HS-27A (cell line): Measurements from ENCODE around the gene OR4D2.

Source experiments
- DNase-seq: peaks from one replicate; pipeline ENCODE4 v3.0.0-alpha.2; 2012; ENCODE audit warnings: low read depth, missing footprints

OR4D2 gene

DNA sequence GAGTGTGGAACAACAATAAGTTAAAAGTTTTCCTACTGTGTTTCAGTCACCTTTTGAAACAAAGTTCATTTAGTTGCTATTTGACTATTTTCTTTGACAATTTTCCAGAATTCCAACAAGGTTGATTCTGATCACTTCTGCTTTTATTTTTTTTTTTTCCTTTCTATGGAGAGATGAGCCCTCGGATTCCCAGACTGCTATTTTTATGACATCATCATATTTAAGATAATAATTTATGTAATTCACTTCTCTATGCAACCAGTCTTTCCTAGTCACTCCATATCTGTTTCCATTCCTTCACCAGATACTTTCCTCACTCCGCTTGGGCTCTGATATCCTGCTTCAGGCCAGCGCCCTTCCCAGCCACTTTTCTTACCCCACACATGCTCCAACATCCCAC, 8.1 kb downstream of the OR4D2 start:
- DNase-seq: no peak

DNA sequence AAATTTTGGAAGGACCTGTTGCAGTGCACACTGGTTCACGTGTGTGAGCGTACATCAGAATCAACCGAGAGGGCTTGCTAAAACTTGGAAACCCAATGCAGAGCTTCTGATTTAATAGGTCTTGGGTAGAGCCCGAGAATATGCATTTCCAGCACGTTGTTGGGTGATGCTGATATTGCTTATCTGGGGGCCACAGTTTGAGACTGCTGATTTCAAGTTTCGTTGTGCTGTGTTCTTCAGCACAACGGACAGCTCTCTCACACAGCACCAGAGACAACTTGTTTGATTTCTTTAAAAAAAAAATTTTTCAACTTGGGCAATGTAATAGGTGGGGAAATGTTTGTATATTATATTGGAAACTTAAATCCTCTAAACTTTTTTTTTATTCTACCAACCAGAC, 9.4 kb downstream of the OR4D2 start:
- DNase-seq: no peak

DNA sequence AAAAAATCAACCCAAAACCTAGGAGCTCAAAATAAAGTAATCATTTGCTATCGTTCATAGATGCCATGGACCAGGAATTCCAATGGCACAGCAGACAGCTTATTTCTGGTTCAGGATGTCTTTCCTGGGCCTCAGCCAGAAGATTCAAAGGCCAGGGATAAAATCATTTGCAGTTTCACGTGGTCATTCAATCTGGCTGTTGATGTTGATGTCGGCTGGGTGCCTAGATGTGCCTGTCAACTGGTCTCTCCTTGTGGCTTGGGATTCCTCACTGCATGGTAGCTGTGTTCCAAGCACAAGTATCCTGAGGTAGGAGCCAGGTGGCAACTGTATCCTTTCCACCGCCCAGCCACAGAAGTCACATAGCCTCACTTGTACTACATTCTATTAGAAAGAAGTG, 15.0 kb downstream of the OR4D2 start:
- DNase-seq: no peak

DNA sequence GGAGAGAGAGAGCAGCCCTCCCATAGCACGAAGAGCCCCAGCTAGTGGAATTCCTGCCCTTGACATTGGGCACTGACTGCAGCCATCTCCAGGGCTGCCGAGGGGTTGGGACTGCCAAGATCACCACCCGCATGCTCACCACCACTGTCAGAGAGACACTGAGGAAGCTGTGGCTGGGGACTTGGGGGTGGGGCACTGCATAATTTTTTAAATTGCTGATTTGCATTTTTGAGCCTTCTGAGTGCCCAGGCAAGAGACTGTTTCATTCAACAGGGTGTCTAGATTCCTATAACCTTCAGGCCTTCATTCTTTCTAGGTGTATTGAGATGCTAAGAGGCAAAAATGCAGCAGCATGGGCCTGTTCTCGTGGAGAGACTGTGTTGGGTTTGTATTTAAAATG, 16.7 kb downstream of the OR4D2 start:
- DNase-seq: no peak

DNA sequence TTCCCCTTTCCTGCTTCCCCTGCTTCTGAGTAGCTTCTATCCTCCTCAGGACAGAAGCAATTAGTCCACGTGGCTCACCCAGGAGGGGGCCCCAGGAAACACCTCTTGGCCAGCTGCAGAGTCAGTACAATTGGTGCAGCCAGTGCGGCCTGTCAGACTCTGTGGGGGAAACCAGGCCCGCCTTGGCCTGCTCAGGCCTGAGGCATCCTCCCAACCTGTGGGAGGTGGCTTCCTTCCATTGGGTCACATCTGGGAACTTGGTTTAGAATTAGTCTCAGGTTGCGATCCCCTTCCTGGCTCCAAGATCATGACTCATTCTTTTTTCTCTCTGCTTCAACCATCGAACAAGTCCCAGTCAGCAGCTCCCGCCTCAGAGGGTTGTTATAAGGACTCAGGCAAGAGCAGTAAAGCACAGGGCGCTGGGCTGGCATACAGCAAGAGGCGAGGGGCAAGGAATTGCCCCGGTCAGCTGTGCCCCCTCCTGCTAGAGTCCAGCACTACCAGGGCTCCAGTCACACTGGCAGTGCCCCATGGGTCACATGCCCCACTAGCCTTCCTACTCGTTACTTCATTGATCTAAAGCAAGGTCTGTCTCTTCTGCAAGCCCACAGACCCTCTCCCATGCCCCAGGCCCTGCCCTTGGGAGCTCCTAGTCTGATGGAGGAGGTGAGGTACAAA, 17.7 kb downstream of the OR4D2 start:
- DNase-seq: no peak

DNA sequence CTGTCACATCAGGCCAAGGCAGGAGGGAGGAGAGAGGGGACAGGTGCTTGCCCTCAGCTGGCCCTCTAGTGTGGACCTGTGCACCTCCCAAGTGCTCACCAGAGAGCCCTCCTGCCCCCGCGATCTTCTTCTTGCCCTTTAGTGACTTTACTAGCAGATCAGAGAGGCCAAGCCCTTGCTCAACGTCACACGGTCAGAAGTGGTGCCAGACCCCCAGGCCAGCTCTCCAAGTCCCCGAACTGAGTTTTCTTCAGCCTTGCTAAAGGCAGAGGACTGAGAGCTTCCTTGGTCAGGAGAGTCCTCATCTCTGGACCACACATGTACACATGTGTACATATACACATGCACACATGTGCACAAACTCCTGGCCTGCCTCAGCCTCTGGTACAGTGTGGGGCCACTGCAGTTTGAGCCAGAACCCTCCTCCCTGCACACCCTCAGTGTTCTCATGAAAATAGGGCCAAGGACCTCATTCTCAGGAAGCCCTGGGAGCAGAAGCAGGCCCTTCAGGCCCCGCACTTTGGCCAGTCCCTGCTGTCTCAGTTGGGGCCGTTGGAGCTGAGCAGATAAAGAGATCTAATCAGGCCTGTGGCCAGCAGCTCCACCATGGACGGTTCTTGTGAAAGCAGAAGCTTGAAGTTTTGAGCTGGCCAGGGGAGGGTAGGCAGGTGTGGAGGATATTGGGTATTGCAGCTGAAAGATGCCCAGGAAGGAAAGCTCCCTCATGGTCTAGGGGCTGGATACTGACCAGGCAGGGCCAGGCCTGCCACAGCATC, 18.4 kb downstream of the OR4D2 start:
- no peak for DNase-seq

DNA sequence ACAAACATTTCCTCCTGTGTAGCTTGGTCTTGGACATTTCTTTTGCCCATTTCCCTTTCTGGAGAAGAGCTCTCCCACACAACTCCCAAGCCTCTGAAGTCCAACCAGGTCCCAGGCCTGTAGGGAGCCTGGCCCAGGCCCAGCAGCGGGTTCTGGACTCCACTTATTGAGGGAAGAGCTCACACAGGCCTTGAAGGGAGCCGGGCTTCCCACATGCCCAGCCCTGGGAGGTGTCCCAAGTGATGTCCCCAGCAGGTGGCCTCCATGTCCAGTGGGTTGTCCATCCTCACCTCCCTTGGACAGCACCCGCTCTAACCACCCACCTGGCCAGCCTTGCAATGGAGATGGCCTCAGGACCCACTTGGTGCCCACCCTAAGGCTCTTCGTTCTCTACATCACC, 19.8 kb downstream of the OR4D2 start:
- no peak for DNase-seq

DNA sequence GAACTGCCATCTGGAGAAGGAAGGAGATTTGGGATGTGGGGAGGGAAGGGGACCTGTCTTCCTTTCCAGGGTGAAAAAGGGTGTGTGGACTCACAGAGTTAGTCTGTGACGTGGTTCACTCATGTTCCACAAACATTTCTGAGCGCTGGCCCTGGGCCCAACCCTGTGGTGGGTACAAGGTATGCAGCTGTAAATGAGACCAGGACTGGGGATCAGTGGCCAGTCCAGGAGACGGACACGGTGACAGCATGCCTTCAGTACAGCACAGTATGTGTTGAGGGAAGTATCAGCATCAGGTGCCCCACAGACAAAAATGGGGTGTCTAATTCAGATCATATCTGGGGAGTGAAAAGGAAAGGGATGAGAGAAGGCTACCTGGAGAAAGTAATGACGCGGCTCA, 20.3 kb downstream of the OR4D2 start:
- no peak for DNase-seq

DNA sequence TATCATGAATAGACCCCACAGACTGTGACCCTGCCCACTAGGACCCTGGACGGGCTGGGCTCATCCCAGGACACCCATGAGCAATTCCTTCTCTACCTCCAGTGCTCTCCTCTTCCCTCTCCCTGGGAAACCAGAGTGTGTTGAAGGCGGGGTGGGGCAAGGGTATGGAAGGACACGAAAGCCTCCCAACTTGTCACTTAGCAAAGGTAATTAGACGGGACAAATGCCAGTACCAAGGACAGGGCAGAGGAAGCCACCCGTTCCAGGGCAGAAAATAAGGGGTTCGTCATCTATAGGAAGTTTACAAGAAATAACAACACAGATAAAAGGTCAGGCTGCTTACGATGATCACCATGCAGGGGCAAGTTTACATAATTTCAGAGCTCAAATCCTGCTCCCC, 20.9 kb downstream of the OR4D2 start:
- DNase-seq: no peak

DNA sequence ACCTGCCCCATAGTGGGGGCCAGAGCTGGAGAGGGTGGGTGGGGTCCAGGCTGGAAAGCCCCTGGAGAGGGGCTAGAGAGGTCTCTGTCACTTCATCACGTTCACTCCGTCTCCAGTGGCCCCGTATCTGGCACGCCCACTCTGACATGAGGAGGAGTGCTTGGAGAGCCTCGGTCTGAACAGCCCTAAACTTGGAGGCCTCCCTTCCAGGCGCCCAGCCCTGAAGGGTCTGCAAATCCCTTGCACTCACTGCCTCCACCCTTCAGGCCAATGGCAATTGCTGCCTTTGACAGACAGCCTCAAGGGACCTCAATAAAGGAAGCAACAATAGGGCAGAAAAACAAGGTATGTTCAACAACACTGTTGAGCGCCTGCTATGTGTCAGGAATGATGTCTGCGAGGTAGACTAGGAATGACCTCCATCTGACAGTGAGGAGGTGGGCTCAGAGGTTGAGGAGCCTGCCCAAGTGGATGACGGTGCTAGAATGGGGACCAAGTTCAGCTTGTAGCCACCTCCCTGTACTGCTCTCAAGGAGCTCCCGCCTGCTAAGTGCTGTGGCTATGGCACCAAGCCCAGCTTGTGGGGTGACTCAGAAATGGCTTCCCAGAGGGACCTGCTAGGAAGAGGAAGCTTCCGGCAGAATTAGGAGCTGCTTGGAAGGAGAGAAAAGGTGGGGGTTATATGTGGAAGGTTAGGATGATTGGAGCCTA, 22.8 kb downstream of the OR4D2 start:
- peak; percentile 56 for DNase-seq

DNA sequence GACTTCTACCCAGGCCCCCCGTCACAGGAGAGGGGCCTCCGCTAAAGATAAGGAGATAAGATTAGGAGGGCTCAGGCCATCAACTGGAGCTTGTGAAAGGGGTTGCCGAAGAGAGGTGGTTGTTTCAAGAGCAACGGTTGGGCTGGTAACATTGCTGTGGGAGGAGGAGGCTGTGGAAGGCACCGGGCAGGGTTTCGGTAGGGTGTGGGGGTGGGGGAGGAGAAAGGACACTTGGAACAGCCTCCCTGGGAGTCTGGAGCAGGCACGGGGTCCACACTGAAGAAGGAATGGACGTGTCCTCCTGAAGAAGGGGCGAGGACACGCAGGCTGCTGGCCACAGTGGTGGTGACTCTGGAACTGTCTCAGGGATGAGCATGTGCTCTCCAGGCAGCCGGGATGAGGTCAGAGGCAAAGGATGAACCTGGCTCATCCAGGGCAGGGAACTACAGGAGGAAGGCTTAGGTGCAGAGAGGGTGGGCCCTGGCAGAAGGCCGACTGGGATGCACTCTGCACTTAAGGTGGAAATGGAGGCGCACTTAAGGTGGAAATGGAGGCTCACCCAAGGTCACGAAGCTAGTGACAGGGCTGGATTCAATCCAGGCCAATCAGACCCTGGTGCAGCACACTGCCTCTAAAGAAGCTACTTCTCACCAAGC, 24.6 kb downstream of the OR4D2 start:
- no peak for DNase-seq

DNA sequence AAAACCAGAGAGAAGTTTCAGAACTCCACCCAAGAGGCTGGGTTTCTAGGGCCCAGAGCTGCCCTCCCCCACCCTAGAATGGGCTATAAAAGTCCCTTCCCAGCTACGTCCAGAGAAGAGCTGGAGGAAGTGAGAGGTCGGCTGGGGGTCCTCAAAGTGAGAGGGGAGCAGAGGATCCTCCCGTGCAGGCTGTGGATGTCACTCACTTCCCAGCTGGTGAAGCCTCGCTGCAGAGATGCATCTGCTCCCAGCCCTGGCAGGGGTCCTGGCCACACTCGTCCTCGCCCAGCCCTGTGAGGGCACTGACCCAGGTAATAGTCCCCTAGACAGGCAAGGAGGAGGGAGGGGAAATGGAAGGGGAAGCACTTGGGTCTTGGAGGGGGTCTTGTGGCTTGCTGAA, 25.8 kb downstream of the OR4D2 start, which contains the start of gene EPX:
Gene EPX, plus strand, starts transcription at position 115 of the 400 bp plus-strand sequence. Its CDS starts 121 bp downstream, at position 236.
- DNase-seq: no peak

DNA sequence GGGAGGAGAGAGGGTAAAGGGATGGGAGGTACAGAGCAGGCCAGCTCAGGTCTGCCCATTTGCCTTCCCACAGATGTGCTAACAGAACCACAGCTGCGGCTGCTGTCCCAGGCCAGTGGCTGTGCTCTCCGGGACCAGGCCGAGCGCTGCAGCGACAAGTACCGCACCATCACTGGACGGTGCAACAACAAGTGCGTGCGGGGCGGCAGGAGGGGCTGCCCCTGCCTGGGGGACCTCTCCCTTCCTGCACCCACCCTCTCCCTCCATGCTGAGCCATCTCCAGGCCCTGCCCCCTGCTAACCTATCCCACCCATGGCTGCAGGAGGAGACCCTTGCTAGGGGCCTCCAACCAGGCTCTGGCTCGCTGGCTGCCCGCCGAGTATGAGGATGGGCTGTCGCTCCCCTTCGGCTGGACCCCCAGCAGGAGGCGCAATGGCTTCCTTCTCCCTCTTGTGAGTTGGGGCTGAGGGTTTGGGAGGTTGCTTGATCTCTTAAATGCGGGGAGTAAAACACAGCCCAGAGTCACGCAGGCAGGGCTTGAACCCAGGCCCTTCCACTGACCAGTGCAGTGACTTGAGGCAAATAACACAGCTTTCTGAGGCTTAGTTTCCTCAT, 27.0 kb downstream of the OR4D2 start:
- no peak for DNase-seq

DNA sequence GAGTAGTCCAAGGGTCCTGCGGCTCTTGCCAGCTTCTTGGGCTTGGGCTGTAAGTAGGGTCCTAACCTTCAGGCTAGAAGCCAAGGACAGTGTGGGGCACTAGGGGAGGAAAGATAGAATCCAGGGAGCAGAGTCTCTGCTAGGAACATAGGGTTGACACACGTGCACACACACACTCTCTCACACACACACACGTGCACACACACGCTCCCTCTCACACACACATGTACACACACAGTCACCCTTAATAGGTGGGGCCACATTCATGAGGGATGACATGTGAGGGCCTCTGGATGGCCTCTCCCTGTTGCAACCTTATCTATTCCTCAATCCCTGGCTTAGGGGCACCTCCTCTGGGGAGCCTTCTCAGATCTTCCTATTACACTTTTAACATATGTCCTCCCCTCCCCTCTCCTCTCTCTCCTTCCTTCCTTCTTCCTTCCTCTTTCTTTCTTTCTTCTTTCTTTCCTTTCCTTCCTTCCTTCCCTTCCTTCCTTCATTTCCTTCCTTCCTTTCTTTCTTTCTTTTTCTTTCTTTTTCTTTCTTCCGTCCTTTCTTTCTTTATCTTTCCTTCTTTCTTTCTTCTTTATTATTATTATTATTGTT, 28.8 kb downstream of the OR4D2 start:
- DNase-seq: no peak

DNA sequence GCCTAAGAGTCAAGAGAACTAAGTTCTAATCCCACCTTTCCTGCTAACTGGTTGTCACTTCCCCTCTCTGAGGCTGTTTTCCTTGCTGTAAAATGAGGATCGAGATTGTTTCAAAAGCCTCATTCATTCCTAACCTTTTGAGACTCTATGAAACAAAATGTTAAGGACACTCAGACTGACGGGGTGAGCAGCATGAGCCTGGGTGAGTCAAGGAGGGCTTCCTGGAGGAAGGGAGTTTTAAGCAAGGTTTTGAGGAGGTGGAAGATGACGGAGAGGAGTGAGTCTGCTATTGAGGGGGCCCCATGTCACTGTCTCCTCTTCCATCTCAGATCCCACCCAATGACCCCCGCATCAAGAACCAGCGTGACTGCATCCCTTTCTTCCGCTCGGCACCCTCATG, 29.8 kb downstream of the OR4D2 start:
- no peak for DNase-seq

DNA sequence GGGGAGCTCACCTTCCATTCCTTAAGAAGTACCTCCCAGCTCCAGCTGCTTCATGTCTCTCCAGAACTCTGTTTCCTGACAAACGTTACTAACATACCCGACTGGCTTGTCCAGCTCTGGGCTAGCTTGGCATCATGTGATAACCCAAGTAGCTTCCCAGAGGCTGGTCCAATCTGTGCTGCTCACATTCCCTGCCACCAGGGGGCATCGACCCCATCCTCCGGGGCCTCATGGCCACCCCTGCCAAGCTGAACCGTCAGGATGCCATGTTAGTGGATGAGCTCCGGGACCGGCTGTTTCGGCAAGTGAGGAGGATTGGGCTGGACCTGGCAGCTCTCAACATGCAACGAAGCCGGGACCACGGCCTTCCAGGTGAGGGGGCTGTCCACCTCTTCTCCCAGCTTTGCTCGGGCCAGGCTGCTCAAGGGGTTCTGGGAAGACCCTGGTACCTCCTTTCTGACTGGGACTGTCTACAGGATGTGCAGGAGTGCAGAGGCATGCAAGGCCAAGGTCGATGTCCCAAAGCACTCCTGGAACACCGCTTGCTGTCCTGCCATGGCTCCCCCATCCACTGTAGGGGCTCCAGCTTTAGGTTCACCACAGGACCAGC, 33.3 kb downstream of the OR4D2 start:
- no peak for DNase-seq

DNA sequence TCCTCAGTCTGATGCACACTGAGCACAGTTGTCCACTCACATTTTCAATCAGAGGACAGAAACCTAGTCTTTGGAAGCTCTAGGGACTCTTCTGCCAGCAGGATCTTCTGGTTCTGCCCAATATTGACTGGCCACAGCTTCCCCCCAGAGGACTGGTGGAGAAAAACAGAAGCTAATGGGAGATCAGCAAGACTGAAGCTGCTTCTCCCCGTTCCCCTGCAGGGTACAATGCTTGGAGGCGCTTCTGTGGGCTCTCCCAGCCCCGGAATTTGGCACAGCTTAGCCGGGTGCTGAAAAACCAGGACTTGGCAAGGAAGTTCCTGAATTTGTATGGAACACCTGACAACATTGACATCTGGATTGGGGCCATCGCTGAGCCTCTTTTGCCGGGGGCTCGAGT, 36.1 kb downstream of the OR4D2 start:
- DNase-seq: no peak

DNA sequence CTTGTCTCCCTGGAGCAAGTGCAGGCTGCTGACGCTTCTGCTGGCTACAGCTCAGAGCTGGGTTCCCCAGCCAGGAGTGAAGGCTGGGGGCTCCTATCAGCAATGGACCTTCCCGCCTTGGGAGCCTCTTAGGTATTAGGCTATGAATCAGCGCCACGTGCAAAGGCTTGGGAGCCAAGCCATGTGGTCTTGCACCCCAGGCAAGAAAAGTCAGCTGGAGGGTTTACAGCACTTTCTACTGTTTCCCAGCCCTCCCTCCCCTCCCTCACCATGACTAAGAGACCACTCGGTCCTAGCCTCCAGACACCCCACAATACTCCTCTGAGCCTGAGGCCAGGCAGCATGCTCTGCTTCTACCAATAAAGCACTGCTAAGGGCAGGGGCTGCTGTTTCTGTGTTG, 38.0 kb downstream of the OR4D2 start:
- DNase-seq: no peak

DNA sequence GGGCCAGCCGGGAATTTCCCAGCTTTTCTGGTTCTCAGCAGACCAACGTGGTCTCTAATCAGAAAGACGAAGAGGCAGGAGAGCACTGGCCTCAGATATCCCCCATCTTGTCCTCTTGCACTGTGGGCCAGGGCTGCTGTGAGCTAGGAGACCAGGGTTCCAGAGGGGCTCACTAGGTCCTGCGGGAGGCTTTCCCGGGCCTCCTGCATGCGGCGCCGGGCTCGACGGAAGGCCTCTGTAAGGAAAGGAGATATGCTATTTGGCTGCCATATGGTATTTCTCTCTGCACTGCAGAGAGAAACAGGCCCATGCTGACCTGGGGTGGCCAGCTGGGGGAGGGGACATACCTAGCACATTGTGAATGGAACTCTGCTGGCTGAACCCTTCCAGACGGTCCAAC, 39.2 kb downstream of the OR4D2 start:
- no peak for DNase-seq

DNA sequence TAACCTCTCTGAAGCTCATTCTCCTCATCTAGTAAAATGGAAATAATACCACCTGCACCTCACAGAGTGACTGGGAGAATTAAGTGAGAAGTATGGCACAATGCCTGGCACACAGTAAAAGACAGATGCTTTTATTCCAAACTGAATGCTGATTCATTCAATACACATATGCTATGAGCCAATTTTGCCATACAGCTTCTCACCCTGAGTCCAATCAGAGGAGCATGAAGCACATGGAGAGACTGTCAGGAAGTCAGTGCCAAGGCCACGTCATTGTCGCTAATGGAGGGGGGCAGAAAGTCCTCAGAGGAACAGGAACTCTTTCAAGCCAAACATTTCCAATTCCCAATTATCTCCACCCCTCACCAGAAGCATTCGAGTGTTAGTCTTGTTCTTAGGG, 40.7 kb downstream of the OR4D2 start:
- no peak for DNase-seq

DNA sequence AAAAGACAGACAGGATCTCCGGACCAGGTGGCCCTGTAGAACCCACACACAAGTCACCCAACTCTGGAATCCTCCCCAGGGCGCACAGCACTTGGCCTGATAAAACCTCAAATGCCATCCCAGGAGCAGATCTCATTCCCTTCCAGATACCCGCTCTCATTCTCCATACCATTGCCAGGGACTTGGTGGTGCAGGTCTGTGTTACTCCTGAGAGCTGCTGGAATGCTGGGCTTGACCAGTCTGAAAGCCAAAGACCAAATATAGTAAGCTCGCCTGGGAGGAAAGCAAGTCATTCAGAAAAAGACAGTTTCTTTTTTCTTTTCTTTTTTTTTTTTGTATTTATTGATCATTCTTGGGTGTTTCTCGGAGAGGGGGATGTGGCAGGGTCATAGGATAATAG, 41.6 kb downstream of the OR4D2 start:
- DNase-seq: no peak
